CD8-positive, alpha-beta memory T cell (primary cell): ENCODE results near the gene CADPS. TPM values are rescaled to one million over a fixed set of nuclear protein-coding genes. Genes with fewer than 3 reads are reported as not detected.

Source experiments
- CTCF ChIA-PET: fragments of 350-600 bp; sonication (Branson Sonifier 250); formaldehyde crosslinking; loops from one replicate; lab custom pipeline; 2021; ENCODE audit warnings: antibody characterized with exemption; lab: Charles Lee
- POLR2A ChIA-PET: fragments of 350-600 bp; sonication (Branson Sonifier 250); formaldehyde crosslinking; loops from one replicate; lab custom pipeline; 2021; ENCODE audit warnings: antibody characterized with exemption; lab: Charles Lee
- DNase-seq, 5 donors: peaks; one replicate each; pipeline versions ENCODE4 v3.0.0 to v3.0.0-alpha.2; 2020 to 2022; ENCODE audit warnings: mixed read lengths in 1 of 5
- H3K27ac ChIP-seq: one replicate; pipeline ENCODE4 v1.7.0; 2013; ENCODE audit warnings: low read depth, mild to moderate bottlenecking, low read length, moderate library complexity
- H3K27me3 ChIP-seq: 2 replicates; pipeline ENCODE4 v1.7.0; 2013; ENCODE audit warnings: low read length, mild to moderate bottlenecking; ENCODE audit not compliant: insufficient read depth, poor library complexity, severe bottlenecking
- H3K36me3 ChIP-seq: 2 replicates; pipeline ENCODE4 v1.7.0; 2013; ENCODE audit warnings: mild to moderate bottlenecking, low read length, moderate library complexity; ENCODE audit not compliant: insufficient read depth
- H3K4me1 ChIP-seq: 2 replicates; pipeline ENCODE4 v1.7.0; 2013; ENCODE audit warnings: mild to moderate bottlenecking, low read length, moderate library complexity; ENCODE audit not compliant: insufficient read depth
- H3K4me3 ChIP-seq: 2 replicates; pipeline ENCODE4 v1.7.0; 2013; ENCODE audit warnings: mild to moderate bottlenecking, low read length
- H3K9me3 ChIP-seq: 2 replicates; pipeline ENCODE4 v1.7.0; 2013; ENCODE audit warnings: mild to moderate bottlenecking, low read length
- H3K27ac Mint-ChIP-seq, 8 donors: one replicate each; pipeline ENCODE4 v1.8.0; 2020 to 2021; ENCODE audit warnings: mixed read lengths in 8 of 8, mild to moderate bottlenecking in 6 of 8, inconsistent platforms in 3 of 8, moderate library complexity in 3 of 8
- H3K27me3 Mint-ChIP-seq, 2 donors: one replicate each; pipeline ENCODE4 v1.8.0; 2020 to 2021; ENCODE audit warnings: mixed read lengths in 2 of 2, mild to moderate bottlenecking in 1 of 2, moderate library complexity in 1 of 2
- H3K36me3 Mint-ChIP-seq, 3 donors: one replicate each; pipeline ENCODE4 v1.8.0; 2020 to 2021; ENCODE audit warnings: mixed read lengths in 3 of 3, inconsistent platforms in 1 of 3, mild to moderate bottlenecking in 1 of 3
- H3K4me1 Mint-ChIP-seq, 3 donors: one replicate each; pipeline ENCODE4 v1.8.0; 2020 to 2021; ENCODE audit warnings: mixed read lengths in 3 of 3, inconsistent platforms in 1 of 3, mild to moderate bottlenecking in 1 of 3
- H3K4me3 Mint-ChIP-seq, 7 donors: one replicate each; pipeline ENCODE4 v1.8.0; 2020 to 2021; ENCODE audit warnings: mixed read lengths in 7 of 7, mild to moderate bottlenecking in 6 of 7, moderate library complexity in 4 of 7, inconsistent platforms in 2 of 7
- H3K9me3 Mint-ChIP-seq, 5 donors: one replicate each; pipeline ENCODE4 v1.8.0; 2020 to 2022; ENCODE audit warnings: mixed read lengths in 5 of 5, mild to moderate bottlenecking in 3 of 5, moderate library complexity in 2 of 5, inconsistent platforms in 1 of 5
- polyA plus RNA-seq: library from polyadenylated mRNA; unstranded; fragments of 300-500 nt; fragmentation: Illumina TruSeq; gene quantifications from one replicate; pipeline ENCODE4 v1.2.3, GENCODE V29; 2021
- total RNA-seq, 2 experiments: library from RNA; stranded (reverse); gene quantifications; one replicate each; pipeline ENCODE4 v1.2.3, GENCODE V29; 2021

The CADPS gene
- total and polyA plus RNA-seq, 3 experiments from 2014 or later, result not detected

DNA sequence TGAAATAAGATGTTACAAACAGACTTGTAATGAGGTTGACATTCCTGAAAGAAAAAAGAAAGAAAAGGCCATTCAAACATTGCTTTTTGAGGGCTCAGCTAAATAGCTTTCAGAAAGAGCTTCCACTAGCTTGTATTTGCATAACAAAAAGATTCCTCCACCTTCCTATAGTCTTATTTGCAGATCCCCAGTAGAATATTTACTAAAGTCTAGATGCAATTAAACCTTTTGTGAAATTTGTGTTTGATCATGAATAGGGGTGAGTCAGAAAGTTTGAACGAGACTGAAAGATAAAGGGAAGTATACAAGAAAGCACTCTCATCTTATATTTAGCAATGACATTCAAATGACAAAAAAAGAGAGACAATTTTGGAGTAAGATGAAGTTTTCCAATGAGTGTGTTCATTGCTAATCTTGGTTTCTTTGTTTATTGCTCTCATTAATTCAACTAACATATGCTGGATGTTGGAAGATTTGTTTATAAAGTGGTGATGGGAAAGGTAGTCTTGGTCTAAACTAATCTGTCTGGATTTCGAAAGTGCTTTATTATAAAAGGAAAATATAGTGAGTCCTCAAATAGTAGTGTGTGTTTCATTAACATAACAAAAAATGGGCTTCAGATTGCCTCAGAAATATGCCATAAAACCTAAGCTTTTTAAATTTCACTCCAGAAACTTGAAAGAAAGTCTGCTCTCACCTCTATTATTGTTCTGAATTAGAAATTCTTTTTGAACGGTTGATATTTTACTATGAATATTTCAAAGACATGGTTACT is 9.1 kb upstream of the CADPS start:
- Histone ChIP-seq H3K27me3 (no peaks in the 10 kb centered on the region), H3K4me1 (no peaks in the 10 kb centered on the region), H3K9me3 (no peaks in the 10 kb centered on the region), H3K36me3 (no peaks in the 10 kb centered on the region), H3K27ac (no peak overlapping the region), H3K4me3 (no peak overlapping the region)
- Mint-ChIP-seq H3K4me1 (no peaks in the 10 kb centered on the region), H3K27ac (no peak overlapping the region), H3K9me3 (peaks cover 0 to 13% (median 7%) of the 10 kb centered on the region in 5 donors), H3K27me3 (no peaks in the 10 kb centered on the region), H3K4me3 (no peak overlapping the region), H3K36me3 (no peaks in the 10 kb centered on the region)
- ChIA-PET POLR2A (no interaction called here), CTCF (no interaction called here)
- no peak for DNase-seq

DNA sequence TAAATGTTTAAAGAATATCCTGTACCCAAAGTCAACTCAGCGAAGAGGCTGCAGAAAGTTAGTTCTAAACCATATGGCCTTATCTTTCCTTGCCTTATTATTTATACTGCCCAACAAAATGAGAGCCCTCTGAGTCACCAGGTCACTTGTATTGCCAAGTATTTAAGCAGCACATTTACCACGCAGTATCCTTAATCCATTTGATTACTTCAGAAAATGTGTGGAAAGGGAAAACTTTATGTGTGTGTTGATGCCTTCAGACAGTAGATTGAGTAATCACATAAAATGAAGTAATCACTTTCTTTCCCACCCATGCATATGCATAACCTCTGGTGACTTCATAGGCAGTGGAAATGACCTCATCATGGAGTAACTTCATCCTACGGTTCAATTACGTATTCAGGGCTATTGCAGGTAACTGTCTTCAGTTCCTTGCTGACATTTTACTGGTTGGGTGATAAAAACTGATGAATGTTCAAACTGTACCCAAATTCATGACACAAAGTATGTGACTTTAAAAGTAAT is 7.5 kb upstream of the CADPS start:
- H3K9me3 Mint-ChIP-seq, result peaks cover 0 to 16% (median 10%) of the 10 kb centered on the region in 5 donors
- Histone ChIP-seq H3K27ac (no peak overlapping the region), H3K4me1 (no peaks in the 10 kb centered on the region), H3K4me3 (no peak overlapping the region), H3K36me3 (no peaks in the 10 kb centered on the region), H3K9me3 (no peaks in the 10 kb centered on the region), H3K27me3 (no peaks in the 10 kb centered on the region)
- no peak for DNase-seq
- H3K27ac Mint-ChIP-seq, result no peak overlapping the region
- H3K27me3 Mint-ChIP-seq, result no peaks in the 10 kb centered on the region
- ChIA-PET POLR2A (no interaction called here), CTCF (no interaction called here)
- no peak overlapping the region for H3K4me3 Mint-ChIP-seq
- H3K36me3 Mint-ChIP-seq, result no peaks in the 10 kb centered on the region
- no peaks in the 10 kb centered on the region for H3K4me1 Mint-ChIP-seq

DNA sequence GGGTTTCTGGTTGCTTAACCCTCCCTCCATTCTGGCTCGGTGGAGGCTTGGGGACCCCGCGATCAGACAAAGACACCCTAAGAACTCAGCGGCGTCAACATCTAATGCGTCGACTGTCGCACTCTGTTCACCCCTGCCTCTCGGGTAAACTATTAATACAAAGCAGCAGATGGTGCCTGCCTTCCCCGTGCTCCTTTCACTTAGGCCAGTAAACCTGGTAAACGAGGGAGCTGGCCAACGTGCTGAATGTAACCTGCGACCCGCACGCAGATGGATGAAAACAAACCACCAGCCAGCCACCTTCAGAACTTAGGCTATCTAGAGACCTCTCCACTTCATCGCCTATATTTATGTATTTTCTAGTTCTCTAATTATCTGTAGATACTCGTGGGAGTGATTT is 848 bp upstream of the CADPS start:
- no peaks in the 10 kb centered on the region for H3K4me1 ChIP-seq
- Mint-ChIP-seq H3K36me3 (no peaks in the 10 kb centered on the region), H3K27me3 (peaks cover 19 to 31% of the 10 kb centered on the region in 2 donors), H3K27ac (no peak overlapping the region), H3K4me1 (no peaks in the 10 kb centered on the region), H3K4me3 (no peak overlapping the region), H3K9me3 (peaks cover 7 to 22% (median 12%) of the 10 kb centered on the region in 5 donors)
- DNase-seq, result no peak
- peaks cover 3% of the 10 kb centered on the region for H3K27me3 ChIP-seq
- no peak overlapping the region for H3K4me3 ChIP-seq
- ChIA-PET CTCF (no interaction called here), POLR2A (no interaction called here)
- no peak overlapping the region for H3K27ac ChIP-seq
- no peaks in the 10 kb centered on the region for H3K9me3 ChIP-seq
- no peaks in the 10 kb centered on the region for H3K36me3 ChIP-seq

DNA sequence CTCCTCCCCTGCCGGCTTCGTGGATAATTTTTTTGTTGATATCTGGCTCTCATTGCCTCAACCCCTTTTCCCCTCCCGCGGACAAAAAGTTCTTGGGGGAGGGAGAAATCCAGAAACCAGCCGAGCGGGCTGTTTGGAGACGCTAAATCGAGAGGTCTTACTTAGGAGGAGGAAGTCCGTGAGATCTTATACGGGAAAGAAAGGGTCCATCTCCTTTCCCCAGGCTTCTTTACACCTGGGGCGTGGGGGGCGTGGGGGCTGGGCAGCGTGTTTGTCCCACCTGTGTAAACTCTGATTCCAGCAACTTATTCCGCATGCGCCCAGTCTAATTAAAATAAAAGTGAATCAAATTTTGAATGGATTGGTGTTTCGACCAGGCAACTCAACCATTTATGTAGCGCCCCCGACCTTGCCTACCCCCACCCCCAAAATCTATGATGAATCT is 364 bp upstream of the CADPS start:
- Histone ChIP-seq H3K4me3 (no peak overlapping the region), H3K9me3 (no peaks in the 10 kb centered on the region), H3K27ac (no peak overlapping the region), H3K36me3 (no peaks in the 10 kb centered on the region), H3K4me1 (no peaks in the 10 kb centered on the region), H3K27me3 (peaks cover 3% of the 10 kb centered on the region)
- H3K4me3 Mint-ChIP-seq, result no peak overlapping the region
- peaks cover 19 to 31% of the 10 kb centered on the region in 2 donors for H3K27me3 Mint-ChIP-seq
- CTCF ChIA-PET, result no interaction called here
- POLR2A ChIA-PET, result no interaction called here
- no peak for DNase-seq
- H3K27ac Mint-ChIP-seq, result no peak overlapping the region
- peaks cover 8 to 22% (median 12%) of the 10 kb centered on the region in 5 donors for H3K9me3 Mint-ChIP-seq
- H3K36me3 Mint-ChIP-seq, result no peaks in the 10 kb centered on the region
- no peaks in the 10 kb centered on the region for H3K4me1 Mint-ChIP-seq

DNA sequence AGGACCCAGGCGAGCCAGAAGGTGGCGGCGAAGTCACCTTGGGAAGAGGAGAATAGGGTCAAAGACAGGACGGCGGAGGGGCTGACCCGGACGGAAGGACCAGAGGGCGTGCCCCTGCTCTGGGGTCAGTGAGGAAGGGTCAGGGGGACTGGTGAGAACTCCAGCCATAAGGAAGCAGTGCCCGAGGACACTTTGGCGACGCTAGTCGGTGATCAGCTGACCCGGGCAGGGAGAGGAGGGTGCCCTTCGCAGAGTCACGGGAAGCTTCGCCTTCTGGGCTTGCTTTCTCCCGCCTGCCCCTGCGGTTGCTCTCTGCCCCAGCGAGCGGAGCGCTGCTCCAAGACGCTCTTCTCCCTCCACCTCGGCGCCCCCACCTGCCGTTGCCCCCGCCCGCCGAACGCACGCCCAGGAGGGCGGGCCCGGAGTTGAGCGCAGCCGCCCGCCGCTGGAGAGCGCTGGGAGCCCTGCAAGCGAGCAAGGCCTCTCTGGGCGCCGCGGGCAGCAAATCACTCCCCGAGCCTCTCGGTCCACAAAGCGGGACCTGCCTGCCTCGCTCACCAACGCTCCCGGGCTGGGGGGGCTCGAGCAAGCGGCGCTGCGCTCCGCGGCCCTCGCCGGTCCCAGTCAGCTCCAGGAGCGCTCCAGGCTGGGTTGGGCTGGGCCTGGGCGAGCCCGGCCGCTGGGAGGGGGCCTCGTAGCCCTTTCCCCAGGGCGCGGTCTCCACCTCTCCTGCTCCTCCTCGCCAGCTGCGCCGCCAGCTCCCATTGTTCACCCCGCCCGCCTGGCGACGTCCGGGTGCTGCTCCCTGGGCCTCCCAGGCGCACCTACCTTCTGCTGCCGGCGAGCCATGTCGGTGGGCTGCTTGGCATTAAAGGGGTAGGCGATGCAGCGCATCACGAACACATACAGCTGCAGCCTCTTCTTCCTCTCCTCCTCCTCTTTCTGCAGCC is 1.2 kb downstream of the CADPS start:
- ChIA-PET CTCF (no interaction called here), POLR2A (no interaction called here)
- H3K4me1 Mint-ChIP-seq, result no peaks in the 10 kb centered on the region
- peaks cover 3% of the 10 kb centered on the region for H3K27me3 ChIP-seq
- no peaks in the 10 kb centered on the region for H3K4me1 ChIP-seq
- H3K36me3 Mint-ChIP-seq, result no peaks in the 10 kb centered on the region
- H3K9me3 ChIP-seq, result no peaks in the 10 kb centered on the region
- DNase-seq, result no peak
- peaks cover 10 to 22% (median 12%) of the 10 kb centered on the region in 5 donors for H3K9me3 Mint-ChIP-seq
- no peak overlapping the region for H3K4me3 Mint-ChIP-seq
- peaks cover 19 to 31% of the 10 kb centered on the region in 2 donors for H3K27me3 Mint-ChIP-seq
- no peaks in the 10 kb centered on the region for H3K36me3 ChIP-seq
- H3K27ac Mint-ChIP-seq, result no peak overlapping the region
- no peak overlapping the region for H3K4me3 ChIP-seq
- H3K27ac ChIP-seq, result no peak overlapping the region

DNA sequence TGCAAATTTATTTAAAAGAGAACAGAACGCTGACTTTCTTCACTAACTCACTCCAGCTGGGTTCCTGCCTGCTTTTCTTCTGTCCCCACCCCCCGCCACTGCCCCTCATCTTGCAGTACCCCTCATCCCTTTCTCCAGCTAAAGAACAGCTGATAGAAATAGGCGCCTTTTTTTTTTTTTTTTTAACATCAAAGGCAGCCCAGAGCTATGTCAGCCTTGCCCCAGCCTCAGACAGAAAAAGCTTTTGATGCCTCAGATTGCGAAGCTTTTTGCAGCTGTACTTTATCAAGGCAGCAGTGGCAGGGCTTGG is 1.8 kb downstream of the CADPS start:
- POLR2A ChIA-PET, result no interaction called here
- Histone ChIP-seq H3K27ac (no peak overlapping the region), H3K36me3 (no peaks in the 10 kb centered on the region), H3K27me3 (peaks cover 3% of the 10 kb centered on the region), H3K9me3 (no peaks in the 10 kb centered on the region), H3K4me3 (no peak overlapping the region), H3K4me1 (no peaks in the 10 kb centered on the region)
- Mint-ChIP-seq H3K27me3 (peaks cover 19 to 31% of the 10 kb centered on the region in 2 donors), H3K36me3 (no peaks in the 10 kb centered on the region), H3K9me3 (peaks cover 10 to 22% (median 11%) of the 10 kb centered on the region in 5 donors), H3K4me1 (no peaks in the 10 kb centered on the region), H3K27ac (no peak overlapping the region), H3K4me3 (no peak overlapping the region)
- CTCF ChIA-PET, result no interaction called here
- no peak for DNase-seq

DNA sequence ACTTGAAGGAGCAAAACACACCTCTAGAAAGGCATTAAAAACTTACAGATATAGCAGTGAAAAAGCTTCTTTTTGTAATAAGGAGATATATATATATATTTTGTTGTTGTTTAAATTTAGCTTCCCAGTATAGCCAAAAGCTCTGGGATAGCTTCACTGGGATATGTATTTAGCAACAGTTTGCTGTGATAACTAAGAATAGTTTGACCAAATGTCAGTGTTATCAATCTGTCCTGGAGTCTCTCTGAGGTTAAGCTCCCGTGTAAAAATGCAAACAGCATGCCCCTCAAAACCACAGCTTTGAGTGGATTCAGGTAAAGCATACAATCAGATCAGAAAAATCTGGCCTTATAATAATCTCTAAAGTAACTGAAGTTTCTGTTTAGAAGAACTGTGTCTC is 2.9 kb downstream of the CADPS start:
- Histone ChIP-seq H3K9me3 (no peaks in the 10 kb centered on the region), H3K27ac (no peak overlapping the region), H3K27me3 (peaks cover 3% of the 10 kb centered on the region), H3K36me3 (no peaks in the 10 kb centered on the region), H3K4me1 (no peaks in the 10 kb centered on the region), H3K4me3 (no peak overlapping the region)
- ChIA-PET CTCF (no interaction called here), POLR2A (no interaction called here)
- Mint-ChIP-seq H3K9me3 (peaks cover 10 to 19% (median 11%) of the 10 kb centered on the region in 5 donors), H3K4me3 (no peak overlapping the region), H3K27ac (no peak overlapping the region), H3K36me3 (no peaks in the 10 kb centered on the region), H3K27me3 (peaks cover 19 to 31% of the 10 kb centered on the region in 2 donors), H3K4me1 (no peaks in the 10 kb centered on the region)
- no peak for DNase-seq

DNA sequence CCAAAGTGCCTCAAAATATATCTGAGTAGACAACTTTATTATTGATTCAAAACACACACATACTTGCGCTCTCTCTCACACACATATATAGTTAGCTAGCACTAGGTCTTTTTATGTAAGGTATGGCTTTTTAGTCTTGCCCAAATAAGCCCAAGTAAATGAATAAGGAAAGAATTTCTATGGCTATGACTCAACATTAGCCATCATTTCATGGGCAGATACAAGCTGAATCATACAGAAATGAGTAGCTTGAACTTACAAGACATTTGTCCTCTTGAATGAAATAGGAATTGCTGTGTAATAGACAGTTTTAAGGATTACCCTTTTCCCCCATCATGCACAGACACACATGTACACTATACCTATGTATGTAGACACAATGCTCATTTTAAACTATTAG is 4.9 kb downstream of the CADPS start:
- Histone ChIP-seq H3K4me1 (no peaks in the 10 kb centered on the region), H3K4me3 (no peak overlapping the region), H3K27ac (no peak overlapping the region), H3K27me3 (peaks cover 1% of the 10 kb centered on the region), H3K36me3 (no peaks in the 10 kb centered on the region), H3K9me3 (no peaks in the 10 kb centered on the region)
- no peak for DNase-seq
- peaks cover 5 to 14% of the 10 kb centered on the region in 2 donors for H3K27me3 Mint-ChIP-seq
- H3K4me1 Mint-ChIP-seq, result no peaks in the 10 kb centered on the region
- ChIA-PET POLR2A (no interaction called here), CTCF (no interaction called here)
- no peaks in the 10 kb centered on the region for H3K36me3 Mint-ChIP-seq
- no peak overlapping the region for H3K4me3 Mint-ChIP-seq
- peaks cover 4 to 13% (median 6%) of the 10 kb centered on the region in 5 donors for H3K9me3 Mint-ChIP-seq
- H3K27ac Mint-ChIP-seq, result no peak overlapping the region
